Measurements from ENCODE around the gene DUSP22.
"Not testable (repeated sequence)": the region's sequence is repeated elsewhere in the genome, so short reads cannot be mapped to it uniquely, and the experiment has no call there.

Gene DUSP22

DNA sequence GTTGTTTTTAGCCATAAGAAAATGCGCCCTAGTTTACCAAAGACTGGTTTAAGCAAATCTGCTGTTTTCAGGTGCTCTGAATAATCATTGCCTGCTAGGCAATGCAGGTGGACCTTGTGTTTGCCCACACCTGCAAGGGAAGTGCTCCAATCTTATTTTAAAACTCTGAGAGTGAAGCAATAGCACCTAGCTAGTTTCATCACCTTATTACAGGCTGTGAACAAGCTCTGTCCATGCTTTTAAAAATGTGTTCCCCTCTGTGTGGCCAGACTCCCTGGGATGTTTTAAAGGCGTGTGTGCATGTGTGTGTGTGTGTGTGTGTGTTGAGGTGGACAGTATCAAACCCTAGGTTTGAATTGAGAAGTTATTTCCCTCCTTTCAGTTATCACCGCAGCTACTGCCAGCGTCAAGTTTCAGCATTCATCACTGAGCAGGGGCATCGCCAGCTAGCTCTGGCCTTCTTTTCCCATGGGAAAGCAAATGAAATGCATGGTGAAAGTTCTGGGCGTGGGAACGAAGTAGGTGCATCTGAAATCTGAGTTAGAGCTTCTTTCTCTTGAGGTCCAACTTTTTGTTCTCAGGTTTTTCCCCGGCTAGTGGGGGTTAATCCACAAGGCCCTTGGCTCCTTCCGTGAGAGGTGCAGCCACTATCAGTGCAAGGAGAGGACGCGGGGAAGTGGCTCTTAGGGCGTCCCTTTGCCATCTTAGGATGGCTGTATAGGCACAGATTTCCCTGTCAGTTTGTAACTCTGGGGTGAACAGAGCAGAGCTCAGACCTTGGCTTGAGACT is 30.8 kb downstream of the DUSP22 start:
- DNase-seq (ENCODE audit: low read depth in 1 of 2, low spot score in 1 of 2) = no peak

- no peak for DNase-seq (ENCODE audit: low read depth in 1 of 2, low spot score in 1 of 2)
These were observed 31.4 kb downstream of the DUSP22 start for GRCh38 chr6:323730-324088.

- DNase-seq (ENCODE audit: low read depth in 1 of 2, low spot score in 1 of 2) = no peak
These were observed 31.9 kb downstream of the DUSP22 start for GRCh38 chr6:324116-324728.

- DNase-seq (ENCODE audit: low read depth in 1 of 2, low spot score in 1 of 2) = no peak
These were observed 32.4 kb downstream of the DUSP22 start for GRCh38 chr6:324729-325125.

DNA sequence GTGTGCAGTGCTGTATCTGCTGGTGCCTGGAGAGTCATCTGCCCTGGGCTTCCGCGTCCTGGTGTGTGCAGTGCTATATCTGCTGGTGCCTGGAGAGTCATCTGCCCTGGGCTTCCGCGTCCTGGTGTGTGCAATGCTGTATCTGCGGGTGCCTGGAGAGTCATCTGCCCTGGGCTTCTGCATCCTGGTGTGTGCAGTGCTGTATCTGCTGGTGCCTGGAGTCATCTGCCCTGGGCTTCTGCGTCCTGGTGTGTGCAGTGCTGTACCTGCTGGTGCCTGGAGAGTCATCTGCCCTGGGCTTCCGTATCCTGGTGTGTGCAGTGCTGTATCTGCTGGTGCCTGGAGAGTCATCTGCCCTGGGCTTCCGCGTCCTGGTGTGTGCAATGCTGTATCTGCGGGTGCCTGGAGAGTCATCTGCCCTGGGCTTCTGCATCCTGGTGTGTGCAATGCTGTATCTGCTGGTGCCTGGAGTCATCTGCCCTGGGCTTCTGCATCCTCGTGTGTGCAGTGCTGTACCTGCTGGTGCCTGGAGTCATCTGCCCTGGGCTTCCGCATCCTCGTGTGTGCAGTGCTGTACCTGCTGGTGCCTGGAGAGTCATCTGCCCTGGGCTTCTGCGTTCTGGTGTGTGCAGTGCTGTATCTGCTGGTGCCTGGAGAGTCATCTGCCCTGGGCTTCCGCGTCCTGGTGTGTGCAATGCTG is 33.0 kb downstream of the DUSP22 start:
- DNase-seq (ENCODE audit: low read depth in 1 of 2, low spot score in 1 of 2) = not testable (repeated sequence)

DNA sequence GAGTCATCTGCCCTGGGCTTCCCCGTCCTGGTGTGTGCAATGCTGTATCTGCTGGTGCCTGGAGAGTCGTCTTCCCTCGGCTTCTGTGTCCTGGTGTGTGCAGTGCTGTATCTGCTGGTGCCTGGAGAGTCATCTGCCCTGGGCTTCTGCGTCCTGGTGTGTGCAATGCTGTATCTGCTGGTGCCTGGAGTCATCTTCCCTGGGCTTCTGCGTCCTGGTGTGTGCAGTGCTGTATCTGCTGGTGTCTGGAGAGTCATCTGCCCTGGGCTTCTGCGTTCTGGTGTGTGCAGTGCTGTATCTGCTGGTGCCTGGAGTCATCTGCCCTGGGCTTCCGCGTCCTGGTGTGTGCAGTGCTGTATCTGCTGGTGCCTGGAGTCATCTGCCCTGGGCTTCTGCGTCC is 33.8 kb downstream of the DUSP22 start:
- not testable (repeated sequence) for DNase-seq (ENCODE audit: low read depth in 1 of 2, low spot score in 1 of 2)

GRCh38 chr6:326896-327537 is 34.7 kb downstream of the DUSP22 start:
- no peak for DNase-seq (ENCODE audit: low read depth in 1 of 2, low spot score in 1 of 2)

- DNase-seq (ENCODE audit: low read depth in 1 of 2, low spot score in 1 of 2) = no peak
These were observed 35.3 kb downstream of the DUSP22 start for GRCh38 chr6:327538-328116.

GRCh38 chr6:328136-328670 is 35.9 kb downstream of the DUSP22 start:
- no peak for DNase-seq (ENCODE audit: low read depth in 1 of 2, low spot score in 1 of 2)

GRCh38 chr6:328924-329323 is 36.6 kb downstream of the DUSP22 start:
- no peak for DNase-seq (ENCODE audit: low read depth in 1 of 2, low spot score in 1 of 2)

DNA sequence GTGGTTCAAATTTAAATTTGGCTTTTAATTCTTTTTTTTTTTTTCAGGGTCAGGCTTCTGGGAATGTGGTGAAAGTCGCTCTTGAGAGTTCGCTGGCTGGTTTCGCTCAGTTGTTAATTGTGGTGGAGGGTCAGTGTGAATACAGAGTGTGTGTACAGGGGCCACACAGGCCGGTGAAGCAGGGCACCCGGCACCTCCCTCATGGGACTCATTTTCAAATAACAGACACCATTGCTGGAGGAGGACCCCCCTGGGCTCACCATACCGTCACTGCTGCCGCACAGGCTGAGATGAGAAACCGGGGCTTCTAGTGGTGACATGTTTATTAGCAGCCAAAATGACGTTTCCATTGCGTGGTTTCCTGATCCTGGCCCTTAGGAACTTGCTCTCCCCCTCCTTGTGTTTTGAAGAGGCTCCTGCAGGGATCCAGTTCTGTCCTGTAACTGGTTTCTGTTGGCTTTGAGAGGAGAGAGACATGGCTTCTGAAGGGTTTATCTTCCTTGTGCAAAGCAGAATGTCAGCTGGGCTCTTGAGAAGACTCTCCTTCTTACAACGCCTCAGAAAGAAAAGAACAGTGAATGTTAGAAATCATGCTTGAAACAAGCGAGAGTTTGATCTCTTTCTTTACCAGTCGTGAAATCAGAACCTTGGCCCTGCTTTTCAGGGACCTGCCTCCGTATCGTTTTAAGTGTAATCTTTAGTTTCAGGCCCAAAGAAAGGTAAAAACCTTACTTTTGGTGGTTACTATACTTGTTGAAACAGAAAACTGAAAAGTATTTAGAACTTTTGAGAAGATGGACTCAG is 37.8 kb downstream of the DUSP22 start:
- no peak for DNase-seq (ENCODE audit: low read depth in 1 of 2, low spot score in 1 of 2)

GRCh38 chr6:330948-331347 is 38.7 kb downstream of the DUSP22 start:
- no peak for DNase-seq (ENCODE audit: low read depth in 1 of 2, low spot score in 1 of 2)

DNA sequence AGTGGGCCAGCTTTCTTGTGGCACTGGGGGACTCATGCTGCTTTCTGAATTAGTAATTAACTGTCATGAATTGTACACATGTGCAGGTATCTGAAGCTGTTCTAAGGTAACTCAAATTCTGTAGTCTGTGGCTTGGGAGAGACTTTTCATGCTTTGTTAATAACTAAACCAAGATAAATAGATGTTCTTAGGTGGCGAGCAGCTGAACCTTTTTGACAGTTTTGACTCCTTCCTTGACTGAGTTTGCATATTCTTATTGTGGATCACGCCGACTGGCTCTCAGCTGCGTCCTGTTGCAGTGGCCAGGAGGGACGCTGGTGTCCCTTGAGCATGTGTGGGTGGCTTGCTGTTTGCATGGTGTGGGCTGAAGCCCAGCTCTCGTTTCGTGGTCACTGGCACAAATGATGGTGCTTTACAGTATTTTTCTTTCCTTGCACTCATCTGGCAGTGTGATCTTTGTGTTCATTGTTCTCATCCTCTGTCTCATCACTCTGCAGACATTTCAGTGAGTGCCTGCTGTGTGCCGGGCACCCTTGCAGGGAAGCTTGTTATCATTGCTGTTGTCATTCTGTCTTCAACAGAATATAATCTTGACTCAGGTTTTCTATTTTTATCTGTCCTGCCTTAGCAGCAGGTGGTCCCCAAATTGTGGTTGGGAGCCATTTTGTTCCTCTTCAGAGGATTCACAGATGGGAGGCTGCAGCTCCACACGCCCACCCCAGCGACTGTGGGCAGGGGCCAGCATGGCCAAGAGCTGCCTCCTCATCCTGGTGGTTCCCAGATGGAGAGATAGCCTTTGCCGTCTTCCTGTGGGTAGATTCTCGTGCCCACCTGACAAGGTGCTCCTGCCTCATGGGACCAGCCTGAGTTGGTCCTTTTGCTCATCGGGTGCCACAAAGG is 39.6 kb downstream of the DUSP22 start:
- no peak for DNase-seq (ENCODE audit: low read depth in 1 of 2, low spot score in 1 of 2)

- DNase-seq (ENCODE audit: low read depth in 1 of 2, low spot score in 1 of 2) = no peak
These were observed 40.4 kb downstream of the DUSP22 start for GRCh38 chr6:332671-333070.

DNA sequence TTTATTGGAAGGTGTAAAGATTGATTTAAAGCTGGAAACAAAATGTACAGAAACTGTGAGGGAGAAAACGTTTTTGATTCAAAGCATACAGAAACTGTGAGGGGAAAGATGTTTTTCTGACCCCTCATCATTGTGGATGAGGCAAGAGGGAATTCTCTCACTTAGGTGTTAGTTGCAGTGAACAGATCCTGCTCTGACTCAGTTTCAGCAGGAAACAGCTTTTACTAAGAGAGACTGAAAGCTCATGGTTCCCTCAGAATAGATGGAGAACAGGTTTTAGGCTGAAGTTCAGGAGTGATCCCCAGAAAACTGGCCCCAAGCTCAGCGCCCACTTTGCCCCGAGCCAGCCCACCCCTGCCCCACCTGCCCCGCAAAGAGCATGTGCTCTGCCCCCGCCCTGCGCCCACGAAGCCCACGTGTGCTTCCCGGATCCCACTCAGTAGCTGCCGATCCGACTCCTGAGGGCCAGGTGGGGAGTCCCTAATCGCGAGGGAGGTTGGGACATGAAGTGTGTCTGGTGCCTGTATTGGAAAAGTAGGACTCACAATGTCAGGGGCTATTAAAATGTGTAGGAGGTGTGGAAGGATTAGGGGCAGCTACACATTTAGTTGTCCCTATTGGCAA is 41.2 kb downstream of the DUSP22 start:
- DNase-seq (ENCODE audit: low read depth in 1 of 2, low spot score in 1 of 2) = no peak

GRCh38 chr6:334536-335510 is 42.5 kb downstream of the DUSP22 start:
- no peak for DNase-seq (ENCODE audit: low read depth in 1 of 2, low spot score in 1 of 2)

DNA sequence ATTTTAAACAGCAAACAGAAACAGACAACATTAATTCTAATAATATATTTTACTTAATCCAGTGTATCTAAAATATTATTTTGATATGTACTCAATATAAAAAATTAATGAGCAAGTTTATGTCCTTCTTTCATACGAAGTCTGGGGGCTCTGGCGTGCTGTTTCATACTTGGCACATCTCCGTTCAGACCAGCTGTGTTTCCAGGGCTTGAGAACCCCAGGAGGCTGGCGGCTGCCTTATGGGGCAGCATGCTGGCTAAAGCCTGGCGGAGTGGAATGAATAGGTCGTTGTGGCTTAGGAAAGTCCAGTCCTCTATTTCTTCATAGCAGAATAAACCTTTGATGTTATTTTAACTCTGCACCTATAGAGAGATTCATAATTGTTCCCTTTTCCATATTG is 43.3 kb downstream of the DUSP22 start:
- no peak for DNase-seq (ENCODE audit: low read depth in 1 of 2, low spot score in 1 of 2)

All from activated CD4-positive, alpha-beta T cell treated with anti-CD3 and anti-CD28 coated beads, Interleukin-2, amount 50 U/mL, for 24 hours (primary cell).